Panc1 (cell line): Measurements from ENCODE around the gene ZNF780B. TPM values are rescaled to one million over a fixed set of nuclear protein-coding genes. Genes with fewer than 3 reads are reported as not detected.

ENCODE experiments used
- ATAC-seq: fragments of 200-7000 bp; cut with Tn5 transposase; 2 replicates; pipeline ENCODE4 v1.9.1; 2020; ENCODE audit warnings: mild to moderate bottlenecking, moderate library complexity
- BruUV-seq: library from RNA; stranded (reverse); fragments of 400-500 nt; replicated peaks from 2 replicates; lab custom pipeline; 2021; lab: Mats Ljungman, UMichigan
- CTCF ChIA-PET: fragments of 300-600 bp; sonication (Branson Sonifier 250); formaldehyde crosslinking; loops from one replicate; lab custom pipeline; 2022; ENCODE audit warnings: antibody characterized with exemption; lab: Charles Lee
- POLR2A ChIA-PET: fragments of 300-600 bp; sonication (Branson Sonifier 250); formaldehyde crosslinking; loops from one replicate; lab custom pipeline; 2022; ENCODE audit warnings: antibody characterized with exemption; lab: Charles Lee
- DNase-seq: peaks from one replicate; pipeline ENCODE4 v3.0.0-alpha.2; 2010; ENCODE audit warnings: low read depth, low spot score
- H3K27ac ChIP-seq: 2 replicates; pipeline ENCODE4 v1.5.1; 2011; ENCODE audit warnings: mild to moderate bottlenecking, low read length, inconsistent platforms
- H3K27me3 ChIP-seq: fragments of 200-500 bp; sonication (Bioruptor generic); 2 replicates; pipeline ENCODE4 v1.6.0; 2014; ENCODE audit warnings: low read length, inconsistent platforms; ENCODE audit not compliant: control insufficient read depth, insufficient read depth
- H3K36me3 ChIP-seq: fragments of 200-500 bp; sonication (Bioruptor generic); 2 replicates; pipeline ENCODE4 v1.5.1; 2014; ENCODE audit warnings: inconsistent platforms, mild to moderate bottlenecking, low read length, moderate library complexity; ENCODE audit not compliant: control insufficient read depth, insufficient read depth
- H3K4me1 ChIP-seq: 2 replicates; pipeline ENCODE4 v1.5.1; 2011; ENCODE audit warnings: inconsistent platforms, mild to moderate bottlenecking, low read length, moderate library complexity; ENCODE audit not compliant: control insufficient read depth, insufficient read depth
- H3K4me3 ChIP-seq, 2 experiments: 2 replicates each; pipeline ENCODE4 v1.5.1; 2011 to 2012; ENCODE audit warnings: low read depth in 2 of 2, low read length in 2 of 2, mild to moderate bottlenecking in 2 of 2, inconsistent platforms in 1 of 2, moderate library complexity in 1 of 2
- H3K9me3 ChIP-seq: fragments of 200-500 bp; sonication (Bioruptor generic); 2 replicates; pipeline ENCODE4 v1.5.1; 2014; ENCODE audit warnings: low read depth, mild to moderate bottlenecking, inconsistent platforms, low read length, moderate library complexity; ENCODE audit not compliant: control insufficient read depth, insufficient read depth
- CTCF ChIP-seq: fragments of 450-650 bp; IDR thresholded peaks from 2 replicates; pipeline ENCODE4 v1.5.1; 2017; ENCODE audit warnings: mild to moderate bottlenecking
- POLR2AphosphoS5 ChIP-seq: IDR thresholded peaks from 2 replicates; pipeline ENCODE4 v1.6.1; 2012; ENCODE audit warnings: mild to moderate bottlenecking, low read depth, low read length, moderate library complexity
- REST ChIP-seq, 2 experiments: IDR thresholded peaks; 2 replicates each; pipeline ENCODE4 v1.6.1; 2011 to 2012; ENCODE audit warnings: low read depth in 2 of 2, control low read depth in 1 of 2, low read length in 1 of 2, mild to moderate bottlenecking in 1 of 2, moderate library complexity in 1 of 2; ENCODE audit not compliant: insufficient read depth in 1 of 2
- SIN3A ChIP-seq: IDR thresholded peaks from 2 replicates; pipeline ENCODE4 v1.6.1; 2012; ENCODE audit warnings: low read depth, mild to moderate bottlenecking, low read length, moderate library complexity, borderline replicate concordance; ENCODE audit not compliant: insufficient read depth
- TCF7L2 ChIP-seq: IDR thresholded peaks from 2 replicates; pipeline ENCODE4 v1.6.1; 2011; ENCODE audit warnings: mild to moderate bottlenecking, low read depth, low read length, inconsistent platforms
- in situ Hi-C: cut with HindIII; loops from 2 replicates; pipeline ENCODE4 v1.10.0; 2016; ENCODE audit warnings: low sequenced_read_pairs, low pct_unique_long_range_greater_than_20kb
- intact Hi-C: fragments of 100-400 bp; cut with micrococcal nuclease; formaldehyde crosslinking; loops from one replicate; pipeline ENCODE4 v1.10.0; 2022; ENCODE audit not compliant: unreplicated experiment
- total RNA-seq: library from RNA; stranded (reverse); gene quantifications from one replicate; pipeline ENCODE4 v1.2.1, GENCODE V29; 2021; ENCODE audit not compliant: unreplicated experiment

The ZNF780B gene
- total RNA-seq, 1 experiment from 2014 or later, result 237 TPM

GRCh38 chr19:40081411-40081810 is 25.4 kb upstream of the ZNF780B start:
- Histone ChIP-seq H3K36me3 (peaks cover 64% of the 10 kb centered on the region), H3K9me3 (peaks cover 53% of the 10 kb centered on the region), H3K4me3 (no peak overlapping the region), H3K4me1 (peaks cover 12% of the 10 kb centered on the region; the same call in 1 of the 2 replicates), H3K27ac (no peak overlapping the region), H3K27me3 (no peaks in the 10 kb centered on the region)
- ChIA-PET POLR2A (interaction anchor here (0.7 to 2.0 kb wide), 2 partner anchors 9 to 243 kb away, joined by 5 to 6 read pairs; partner anchors contain the start of gene ZNF780A), CTCF (no interaction called here)
- DNase-seq (no peak), ATAC-seq (no peak)
- no peak for TF ChIP-seq CTCF
- no peak for TF ChIP-seq POLR2AphosphoS5
- no peak for TF ChIP-seq REST (IDR thresholded peaks at IDR 0.05; ENCODE audit: insufficient read depth in 1 of 2, low read depth in 2 of 2, low read length in 1 of 2)
- no peak for TF ChIP-seq SIN3A
- no peak for TF ChIP-seq TCF7L2
- in situ Hi-C loops (no loop called here), intact Hi-C loops (no loop called here)
- no TSS peak for BruUV-seq

GRCh38 chr19:40080289-40080688 is 24.3 kb upstream of the ZNF780B start:
- H3K27me3 ChIP-seq, result no peaks in the 10 kb centered on the region
- TSS peak; percentile 3 for BruUV-seq
- ChIA-PET POLR2A (interaction anchor here (0.6 to 2.0 kb wide), 3 partner anchors 11 to 140 kb away, joined by 3 to 5 read pairs (median 3); partner anchors contain the start of gene ZNF780A), CTCF (interaction anchor here (1.2 kb wide), 1 partner anchor 225 kb away, joined by 3 read pairs; no protein-coding TSS in a partner anchor)
- in situ Hi-C loops (no loop called here), intact Hi-C loops (no loop called here)
- no peak overlapping the region for H3K4me3 ChIP-seq
- peaks cover 75% of the 10 kb centered on the region for H3K36me3 ChIP-seq
- H3K9me3 ChIP-seq, result peaks cover 65% of the 10 kb centered on the region
- TF ChIP-seq POLR2AphosphoS5 (no peak), TCF7L2 (no peak), SIN3A (no peak), CTCF (no peak), REST (IDR thresholded peaks at IDR 0.05; ENCODE audit: insufficient read depth in 1 of 2, low read depth in 2 of 2, low read length in 1 of 2) (no peak)
- DNase-seq, result no peak
- H3K27ac ChIP-seq, result no peak overlapping the region
- H3K4me1 ChIP-seq, result peaks cover 10% of the 10 kb centered on the region; the same call in 1 of the 2 replicates
- no peak for ATAC-seq
